ENCODE data around the gene KLK5. TPM values are rescaled to one million over a fixed set of nuclear protein-coding genes. Genes with fewer than 3 reads are reported as not detected.

The KLK5 gene
- total and polyA plus RNA-seq, 8 donors, result 0.21 to 0.99 (median 0.46) TPM; not detected in 1

GRCh38 chr19:50932018-50932689 is 20.7 kb downstream of the KLK5 start:
- Histone ChIP-seq H3K4me1 (peaks cover 0 to 2% of the 10 kb centered on the region in 2 donors), H3K4me3 (no peak overlapping the region), H3K36me3 (no peaks in the 10 kb centered on the region), H3K9me3 (no peaks in the 10 kb centered on the region), H3K27ac (no peak overlapping the region), H3K27me3 (peaks cover 0 to 63% of the 10 kb centered on the region in 2 donors)
- TF ChIP-seq, protein P1, sequence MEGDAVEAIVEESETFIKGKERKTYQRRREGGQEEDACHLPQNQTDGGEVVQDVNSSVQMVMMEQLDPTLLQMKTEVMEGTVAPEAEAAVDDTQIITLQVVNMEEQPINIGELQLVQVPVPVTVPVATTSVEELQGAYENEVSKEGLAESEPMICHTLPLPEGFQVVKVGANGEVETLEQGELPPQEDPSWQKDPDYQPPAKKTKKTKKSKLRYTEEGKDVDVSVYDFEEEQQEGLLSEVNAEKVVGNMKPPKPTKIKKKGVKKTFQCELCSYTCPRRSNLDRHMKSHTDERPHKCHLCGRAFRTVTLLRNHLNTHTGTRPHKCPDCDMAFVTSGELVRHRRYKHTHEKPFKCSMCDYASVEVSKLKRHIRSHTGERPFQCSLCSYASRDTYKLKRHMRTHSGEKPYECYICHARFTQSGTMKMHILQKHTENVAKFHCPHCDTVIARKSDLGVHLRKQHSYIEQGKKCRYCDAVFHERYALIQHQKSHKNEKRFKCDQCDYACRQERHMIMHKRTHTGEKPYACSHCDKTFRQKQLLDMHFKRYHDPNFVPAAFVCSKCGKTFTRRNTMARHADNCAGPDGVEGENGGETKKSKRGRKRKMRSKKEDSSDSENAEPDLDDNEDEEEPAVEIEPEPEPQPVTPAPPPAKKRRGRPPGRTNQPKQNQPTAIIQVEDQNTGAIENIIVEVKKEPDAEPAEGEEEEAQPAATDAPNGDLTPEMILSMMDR (IDR thresholded peaks at IDR 0.05), result no peak
- intact Hi-C loops (cut with DNase I), result no loop called here
- ATAC-seq (no peak), DNase-seq (no peak)

- Histone ChIP-seq H3K27me3 (peaks cover 0 to 57% of the 10 kb centered on the region in 2 donors), H3K27ac (no peak overlapping the region), H3K9me3 (no peaks in the 10 kb centered on the region), H3K4me3 (no peak overlapping the region), H3K4me1 (peaks cover 0 to 2% of the 10 kb centered on the region in 2 donors), H3K36me3 (no peaks in the 10 kb centered on the region)
- TF ChIP-seq, protein P1 (IDR thresholded peaks at IDR 0.05), result no peak
- ATAC-seq, result no peak
- intact Hi-C loops (cut with DNase I), result no loop called here
- no peak for DNase-seq
These were observed 21.8 kb downstream of the KLK5 start for GRCh38 chr19:50931023-50931422.

- DNase-seq (no peak), ATAC-seq (no peak)
- peaks cover 0 to 61% of the 10 kb centered on the region in 2 donors for H3K27me3 ChIP-seq
- H3K4me3 ChIP-seq, result no peak overlapping the region
- no peaks in the 10 kb centered on the region for H3K36me3 ChIP-seq
- TF ChIP-seq, protein P1 (IDR thresholded peaks at IDR 0.05), result no peak
- intact Hi-C loops (cut with DNase I), result no loop called here
- no peaks in the 10 kb centered on the region for H3K9me3 ChIP-seq
- no peak overlapping the region for H3K27ac ChIP-seq
- peaks cover 0 to 2% of the 10 kb centered on the region in 2 donors for H3K4me1 ChIP-seq
These were observed 24.0 kb downstream of the KLK5 start for GRCh38 chr19:50928831-50929230.

- Histone ChIP-seq H3K27ac (no peak overlapping the region), H3K36me3 (no peaks in the 10 kb centered on the region), H3K4me1 (peaks cover 0 to 9% of the 10 kb centered on the region in 2 donors), H3K4me3 (no peak overlapping the region), H3K9me3 (no peaks in the 10 kb centered on the region), H3K27me3 (peaks cover 6 to 71% of the 10 kb centered on the region in 2 donors)
- ATAC-seq (no peak), DNase-seq (no peak)
- TF ChIP-seq, protein P1 (IDR thresholded peaks at IDR 0.05), result no peak
- intact Hi-C loops (cut with DNase I), result no loop called here
These were observed 26.7 kb downstream of the KLK5 start for GRCh38 chr19:50926144-50926543.

- H3K27me3 ChIP-seq, result peaks cover 6 to 71% of the 10 kb centered on the region in 2 donors
- H3K9me3 ChIP-seq, result no peaks in the 10 kb centered on the region
These were observed 27.1 kb downstream of the KLK5 start for GRCh38 chr19:50925734-50926133.

More at GRCh38 chr19:50925734-50926133, 27.1 kb downstream of the KLK5 start:
- H3K4me3 ChIP-seq, result no peak overlapping the region
- intact Hi-C loops (cut with DNase I), result no loop called here
- H3K36me3 ChIP-seq, result no peaks in the 10 kb centered on the region
- H3K27ac ChIP-seq, result no peak overlapping the region
- TF ChIP-seq, protein P1 (IDR thresholded peaks at IDR 0.05), result no peak
- H3K4me1 ChIP-seq, result peaks cover 0 to 9% of the 10 kb centered on the region in 2 donors
- ATAC-seq (no peak), DNase-seq (no peak)
